Head of caudate nucleus (tissue), 42 donors: ENCODE data around the gene FGFR1OP2.

Source experiments
- DNase-seq, 42 donors: peaks; one replicate each; pipeline versions ENCODE4 v3.0.0 to v3.0.0-alpha.2; 2020 to 2021; ENCODE audit warnings: mixed read lengths in 7 of 42
- intact Hi-C: fragments of 100-400 bp; cut with DNase I; formaldehyde crosslinking; loops from one replicate; pipeline ENCODE4 v1.15.0; 2022

Gene FGFR1OP2

GRCh38 chr12:27015730-27016076 lies 77.4 kb downstream of the FGFR1OP2 start:
- no peak for DNase-seq
- intact Hi-C loops: loop anchor here (2.0 to 10.0 kb wide), 3 partner anchors 77 to 289 kb away; partner anchors contain the start of gene FGFR1OP2
